ENCODE measurements around the gene ARHGAP29.

The ARHGAP29 gene

DNA sequence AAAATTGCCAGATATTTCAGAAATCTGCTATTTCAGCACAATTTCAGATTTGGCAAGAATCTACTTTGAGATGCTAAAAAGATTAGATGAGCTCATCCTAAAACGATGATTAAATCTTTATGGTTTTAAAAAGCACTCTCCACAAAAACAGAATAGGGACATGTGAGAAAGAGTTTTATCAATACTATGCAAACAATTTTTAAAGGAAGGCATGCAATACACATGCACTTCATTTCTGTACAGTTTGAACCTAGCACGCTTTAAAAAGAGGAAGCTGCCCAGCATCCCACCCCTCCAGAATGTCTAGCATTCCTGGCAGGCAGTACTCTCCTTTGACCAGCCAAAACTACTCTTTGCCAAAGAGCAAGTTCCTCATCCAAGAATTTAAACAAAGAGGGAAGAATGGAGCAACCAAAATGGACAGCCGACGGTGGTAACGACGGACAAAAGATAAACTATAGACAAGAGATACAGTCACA lies 1.3 kb downstream of the ARHGAP29 start:
- DNase-seq (ENCODE audit: low spot score): no peak

DNA sequence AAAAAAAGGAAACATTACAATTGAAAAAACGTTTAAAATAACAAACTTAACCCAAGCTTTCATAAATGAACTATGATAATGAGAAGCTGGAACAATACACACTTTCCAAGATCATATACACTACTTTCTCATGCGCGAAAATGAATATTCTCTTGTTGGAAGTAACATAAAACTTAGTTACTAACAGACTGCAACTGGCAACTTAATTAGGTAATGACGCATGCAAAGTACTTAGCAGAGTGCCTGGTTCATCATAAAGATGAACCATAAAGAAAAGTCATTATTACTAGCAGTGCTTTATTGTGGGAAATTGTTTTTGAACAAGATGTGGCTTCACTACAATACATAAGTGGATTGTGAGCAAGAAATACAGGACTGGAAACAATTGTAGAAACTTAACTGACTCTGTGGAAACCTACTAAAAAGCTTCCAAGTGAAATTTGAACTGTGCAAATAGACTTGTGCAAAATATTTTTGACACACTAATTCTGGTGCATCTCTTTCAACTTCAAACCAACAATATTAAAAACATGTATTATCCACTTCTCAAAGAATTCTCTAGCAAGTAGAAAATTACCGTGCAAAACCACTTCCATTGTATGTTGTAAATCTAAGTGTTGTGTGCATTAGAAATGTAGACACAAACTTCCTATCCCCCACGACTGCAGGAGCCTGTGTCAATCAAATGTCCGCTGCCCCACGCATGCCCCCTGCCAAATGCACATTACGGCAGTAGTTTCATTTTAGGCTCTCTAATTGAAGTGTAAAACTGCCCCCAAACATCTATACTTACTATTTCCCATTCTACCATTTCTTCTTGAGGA lies 2.0 kb downstream of the ARHGAP29 start:
- DNase-seq (ENCODE audit: low spot score): no peak

DNA sequence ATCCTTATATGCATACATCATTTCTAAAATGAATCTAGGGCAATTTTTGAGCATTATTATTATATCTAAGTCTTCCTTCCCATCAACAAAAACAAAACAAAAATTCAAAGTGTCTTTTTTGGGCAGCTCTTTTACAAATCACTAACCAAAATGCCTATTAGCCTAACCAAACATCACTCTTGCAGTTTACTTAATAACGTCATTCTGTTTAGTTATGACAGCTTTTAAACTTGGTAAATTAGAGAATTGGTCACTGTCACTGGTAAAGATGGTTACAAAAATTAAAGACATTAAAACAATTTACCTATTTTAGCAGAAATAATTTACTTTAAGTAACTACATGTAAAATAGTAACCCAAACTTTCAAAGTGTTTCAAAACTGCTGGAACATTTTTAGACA lies 2.8 kb downstream of the ARHGAP29 start:
- DNase-seq (ENCODE audit: low spot score): no peak

DNA sequence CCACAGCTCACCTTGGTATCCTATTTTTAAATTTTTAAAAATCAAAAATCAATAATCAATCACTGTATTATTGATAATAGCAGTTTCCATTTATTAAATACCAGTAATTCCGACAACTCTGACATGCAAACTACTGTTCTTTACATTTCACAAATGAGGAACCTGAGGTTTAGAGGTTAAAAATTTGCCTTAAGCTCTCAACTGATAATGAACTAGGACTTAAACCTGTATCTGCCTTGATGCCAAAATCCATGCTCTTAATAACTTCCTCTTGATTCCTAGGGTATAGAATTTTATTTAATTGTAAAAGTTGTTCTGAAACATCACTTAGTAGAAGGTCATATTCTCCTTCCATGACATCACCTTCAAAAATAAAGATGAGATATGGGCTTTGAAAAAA lies 5.6 kb downstream of the ARHGAP29 start:
- DNase-seq (ENCODE audit: low spot score): no peak

DNA sequence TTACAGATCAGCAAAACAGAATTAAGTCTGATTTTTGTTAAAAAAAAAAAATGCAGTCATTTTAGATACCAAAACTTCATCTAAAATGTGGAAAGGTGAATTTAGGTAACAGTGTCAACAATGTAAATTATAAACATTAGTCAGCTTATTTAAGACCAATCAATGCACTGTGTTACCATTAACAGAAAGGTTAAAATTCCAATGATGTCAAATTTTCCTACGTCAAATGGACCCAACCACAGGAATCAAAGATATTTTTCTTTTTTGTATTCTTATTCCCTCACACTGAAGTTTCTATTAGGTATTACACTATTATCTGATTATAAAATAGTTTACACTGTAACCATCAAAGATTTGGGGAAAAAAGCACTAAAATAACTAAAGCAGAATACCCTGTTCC lies 6.5 kb downstream of the ARHGAP29 start:
- no peak for DNase-seq (ENCODE audit: low spot score)

DNA sequence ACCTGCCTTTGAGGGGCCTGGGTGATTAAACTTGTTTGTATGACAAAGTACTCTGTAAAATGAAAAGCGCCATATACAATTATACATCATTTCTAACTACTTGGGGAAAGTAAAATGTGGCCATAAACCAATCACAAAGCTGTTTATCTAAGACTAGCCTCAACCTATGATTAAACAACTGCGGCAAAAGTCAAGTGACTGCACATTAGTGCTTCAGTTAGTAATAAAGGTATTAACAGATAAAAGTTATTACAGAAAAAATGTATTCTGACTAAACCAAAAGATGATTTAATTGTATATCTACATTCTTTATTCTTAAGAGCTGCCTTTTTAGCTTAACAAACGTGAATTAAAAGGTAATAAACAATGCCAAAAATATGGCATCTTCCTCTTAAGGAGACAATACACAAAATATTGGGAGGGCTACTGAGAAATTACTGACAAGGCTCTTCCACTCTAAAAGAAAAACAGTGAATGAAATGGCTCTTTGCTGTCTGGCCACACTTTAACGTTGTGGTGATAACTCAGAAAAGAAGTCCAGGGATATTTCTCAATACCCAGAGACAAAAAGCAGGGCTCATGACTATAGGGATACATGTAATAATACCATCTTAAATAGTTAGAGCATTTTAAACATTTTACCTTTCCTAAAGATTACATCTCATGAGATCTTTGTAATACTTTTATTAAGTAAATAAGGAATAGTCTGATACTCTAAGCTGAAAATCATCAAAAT lies 8.6 kb downstream of the ARHGAP29 start:
- no peak for DNase-seq (ENCODE audit: low spot score)

DNA sequence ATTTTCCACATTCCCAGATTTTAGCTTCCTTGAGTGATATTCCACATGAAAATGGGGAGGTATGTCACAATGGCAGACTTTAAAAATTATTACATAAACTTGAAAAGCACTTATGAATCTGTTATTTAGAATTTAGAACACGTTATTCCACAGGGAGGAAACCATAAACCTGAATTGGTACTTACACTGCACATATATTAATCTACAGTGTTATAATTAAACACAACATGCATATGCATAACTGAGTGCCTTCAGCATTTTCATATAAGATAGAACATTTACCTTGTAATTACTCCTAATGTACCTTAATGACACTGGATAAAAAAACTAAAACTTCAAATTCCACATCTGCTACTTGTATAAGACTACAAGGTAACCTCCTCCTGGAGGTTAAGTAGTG lies 9.8 kb downstream of the ARHGAP29 start:
- DNase-seq (ENCODE audit: low spot score): no peak

DNA sequence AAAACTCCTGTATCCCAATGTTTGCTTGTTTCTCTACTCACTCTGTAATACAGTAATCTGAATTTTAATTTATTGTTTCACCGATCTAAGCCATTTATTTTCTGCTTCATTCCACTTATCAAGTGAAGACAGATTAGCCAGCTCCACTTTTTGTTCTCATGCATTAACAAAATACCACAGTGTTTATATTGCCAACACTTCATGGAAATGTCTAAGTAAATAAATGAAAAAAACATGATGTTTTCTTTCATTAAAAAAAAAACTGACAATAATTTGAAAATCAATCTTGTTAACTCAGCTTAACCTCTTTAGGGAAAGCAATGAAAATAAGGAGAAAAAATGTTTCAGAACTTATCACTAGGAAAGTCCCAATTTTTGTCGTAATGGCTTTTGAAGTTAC lies 11.5 kb downstream of the ARHGAP29 start:
- no peak for DNase-seq (ENCODE audit: low spot score)

DNA sequence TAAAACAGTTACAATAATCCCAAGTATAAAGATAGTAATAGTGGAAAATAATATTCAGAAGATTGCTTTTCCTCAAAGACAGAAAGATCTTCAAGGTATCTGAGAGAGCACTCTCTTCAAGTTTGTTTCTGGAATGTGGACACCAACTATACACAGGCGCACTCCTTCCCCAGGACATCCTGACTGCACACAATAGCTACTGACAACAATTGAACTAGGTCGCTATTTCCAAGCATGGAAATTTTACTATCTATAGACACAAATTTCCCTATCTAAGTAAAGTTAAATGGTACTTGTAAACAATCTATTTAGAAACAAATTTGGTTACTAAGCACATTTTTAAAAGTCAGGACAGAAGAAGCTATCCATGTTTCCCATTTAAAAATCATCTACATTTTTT lies 19.1 kb downstream of the ARHGAP29 start:
- DNase-seq (ENCODE audit: low spot score): no peak

DNA sequence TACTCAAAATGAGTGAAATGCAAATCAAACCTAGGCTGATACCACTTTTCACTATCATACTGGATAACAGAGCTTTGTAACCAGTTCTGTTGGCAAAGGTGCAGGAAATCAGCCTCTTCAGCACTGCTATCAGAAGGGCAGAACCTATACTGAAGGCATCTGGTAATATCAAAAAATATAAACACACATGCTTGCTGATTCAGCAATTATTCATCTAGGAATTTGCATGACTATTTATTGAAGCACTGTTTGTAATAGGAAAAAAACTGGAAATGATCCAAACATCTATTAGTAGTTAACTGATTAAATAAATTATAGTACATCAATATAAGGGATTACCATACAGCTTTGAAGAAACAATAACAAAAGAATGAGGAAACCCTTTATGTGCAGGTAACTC lies 21.4 kb downstream of the ARHGAP29 start:
- no peak for DNase-seq (ENCODE audit: low spot score)

DNA sequence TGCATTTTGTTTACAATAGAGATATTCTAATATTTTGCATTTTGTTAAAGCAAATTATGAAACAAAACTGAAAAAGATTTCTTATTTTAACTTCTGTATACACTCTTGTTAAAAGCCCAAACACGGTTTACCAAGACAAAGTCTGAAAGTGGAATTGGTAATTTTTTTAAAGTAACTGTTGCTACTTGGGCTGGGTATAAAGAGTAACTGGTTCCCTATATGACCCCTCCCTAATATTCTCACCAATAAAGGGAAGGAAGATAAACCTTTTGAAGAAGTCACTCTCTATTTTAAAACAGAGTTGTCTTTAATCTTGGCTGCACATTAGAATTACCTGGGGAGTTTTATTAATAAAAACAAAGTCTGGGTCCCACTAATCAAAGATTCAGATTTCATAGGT lies 27.4 kb downstream of the ARHGAP29 start:
- DNase-seq (ENCODE audit: low spot score): no peak

DNA sequence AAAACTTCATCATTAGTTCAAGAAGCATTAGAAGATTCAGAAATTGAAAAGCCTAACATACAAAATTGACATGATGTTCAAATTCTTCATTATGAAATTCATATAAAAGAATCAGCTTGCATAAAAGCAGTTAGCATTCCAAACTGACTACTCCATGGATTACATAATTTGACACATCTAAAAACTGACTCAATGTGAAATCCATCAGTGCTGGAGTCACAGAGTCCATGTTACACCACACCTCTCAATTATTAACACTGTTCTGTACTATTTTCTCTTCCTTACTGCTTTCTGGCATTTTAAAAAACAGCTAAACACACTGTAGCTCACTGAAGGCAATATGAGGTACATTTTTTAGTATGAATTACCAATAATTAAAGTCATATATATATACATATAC lies 28.0 kb downstream of the ARHGAP29 start:
- no peak for DNase-seq (ENCODE audit: low spot score)

DNA sequence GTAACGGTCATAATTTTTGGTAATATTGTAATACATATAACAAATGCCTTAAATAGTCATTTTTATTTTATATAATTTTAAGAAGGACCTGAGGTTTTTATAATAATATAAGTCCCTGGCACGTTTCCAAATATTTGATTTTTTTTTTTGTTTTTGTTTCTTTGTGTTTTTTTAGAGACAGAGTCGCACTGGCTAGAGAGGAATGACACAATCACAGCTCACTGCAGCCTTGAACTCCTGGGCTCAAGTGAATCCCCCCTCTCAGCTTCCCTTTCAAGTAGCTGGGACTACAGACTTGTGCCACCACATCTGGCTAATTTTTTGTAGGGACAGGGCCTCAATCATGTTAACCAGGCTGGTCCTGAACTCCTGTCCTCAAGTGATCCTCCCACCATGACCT lies 29.7 kb downstream of the ARHGAP29 start:
- no peak for DNase-seq (ENCODE audit: low spot score)

DNA sequence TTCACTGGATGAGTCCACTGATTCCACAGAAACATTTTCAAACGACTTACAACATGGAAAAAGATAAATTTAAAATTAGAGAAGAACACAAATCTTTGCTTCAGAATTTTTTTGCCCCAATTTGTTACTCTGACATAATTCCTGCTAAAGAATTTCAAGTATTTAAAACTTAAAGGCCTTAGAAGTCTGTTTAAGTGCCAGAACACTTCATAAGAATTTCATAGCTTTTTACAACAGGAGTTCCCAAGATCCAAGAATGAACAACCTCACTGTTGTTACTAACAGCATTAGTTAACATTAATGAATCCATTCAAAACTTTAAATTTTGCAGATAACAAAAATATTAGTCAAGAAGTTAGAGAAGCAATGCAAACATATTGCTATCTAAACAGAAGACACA lies 31.7 kb downstream of the ARHGAP29 start:
- no peak for DNase-seq (ENCODE audit: low spot score)

DNA sequence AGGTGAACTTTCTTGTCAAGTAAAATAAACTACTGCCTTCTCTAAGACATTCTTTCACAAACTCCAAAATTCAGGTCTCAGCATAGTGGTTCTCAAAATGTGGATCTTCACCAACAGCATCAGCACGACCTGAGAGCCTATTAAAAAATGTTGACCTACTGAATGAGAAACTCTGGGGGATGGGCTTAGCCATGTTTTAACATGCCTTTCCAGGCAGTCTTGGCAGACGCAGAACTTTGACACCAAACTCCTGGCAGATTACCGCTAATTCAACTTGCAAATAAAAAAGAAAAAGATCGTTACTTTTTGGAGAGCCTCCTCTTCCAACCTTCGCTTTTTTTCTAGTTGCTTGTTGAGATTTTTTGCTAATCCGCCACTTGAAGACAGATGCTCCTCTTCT lies 35.1 kb downstream of the ARHGAP29 start:
- no peak for DNase-seq (ENCODE audit: low spot score)

DNA sequence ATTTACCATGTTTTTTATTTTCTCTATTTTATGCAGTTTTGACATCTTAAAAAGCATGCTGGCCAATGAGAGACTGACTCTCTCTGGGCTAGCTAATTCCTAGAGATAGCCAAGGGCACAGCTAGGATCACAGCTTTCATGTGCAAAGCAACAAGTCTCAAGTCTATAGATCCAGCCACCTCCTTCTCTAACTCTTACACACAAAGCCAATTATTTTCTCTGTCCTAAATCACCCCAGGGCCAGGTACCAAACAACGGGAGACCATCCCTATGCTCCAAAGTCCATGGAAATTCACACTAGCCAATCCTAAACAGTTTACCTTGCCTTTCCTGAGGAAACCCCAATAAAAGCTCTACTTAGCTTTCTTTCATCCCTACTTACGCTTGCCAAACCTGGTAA lies 38.0 kb downstream of the ARHGAP29 start:
- DNase-seq (ENCODE audit: low spot score): no peak

DNA sequence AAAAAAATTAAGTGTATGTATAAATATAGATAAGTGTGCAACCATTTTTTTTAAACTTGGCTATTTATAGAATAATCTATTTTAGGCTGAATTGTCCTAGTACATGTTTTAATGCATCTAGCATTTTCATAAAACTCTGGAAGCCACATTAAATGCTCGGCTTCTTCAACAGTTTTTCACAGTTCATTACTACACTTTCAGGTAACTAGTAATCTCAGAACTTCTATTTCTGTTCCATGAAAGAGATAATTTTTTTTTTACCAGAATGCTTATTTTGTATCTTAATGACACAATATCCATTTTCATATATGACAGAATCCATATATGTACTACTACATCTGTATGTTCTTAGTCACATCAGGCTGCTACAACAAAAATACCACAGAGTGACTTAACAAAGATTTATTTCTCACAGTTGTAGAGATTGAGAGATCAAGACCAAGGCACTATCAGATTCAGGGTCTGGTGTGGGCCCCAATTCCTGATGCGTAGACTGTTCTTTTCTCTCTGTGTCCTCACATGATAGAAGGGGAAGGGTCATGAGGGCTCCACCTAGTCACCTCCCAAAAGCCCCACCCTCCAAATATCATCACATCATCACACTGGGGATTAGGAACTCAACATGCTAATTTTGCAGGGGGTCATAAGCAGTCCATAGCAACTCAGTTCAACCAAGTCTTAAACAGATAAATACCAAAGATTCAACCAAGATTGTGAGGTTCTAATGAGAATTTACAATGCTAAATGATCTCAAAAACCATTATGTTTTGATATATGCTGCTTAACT lies 43.1 kb downstream of the ARHGAP29 start:
- no peak for DNase-seq (ENCODE audit: low spot score)

DNA sequence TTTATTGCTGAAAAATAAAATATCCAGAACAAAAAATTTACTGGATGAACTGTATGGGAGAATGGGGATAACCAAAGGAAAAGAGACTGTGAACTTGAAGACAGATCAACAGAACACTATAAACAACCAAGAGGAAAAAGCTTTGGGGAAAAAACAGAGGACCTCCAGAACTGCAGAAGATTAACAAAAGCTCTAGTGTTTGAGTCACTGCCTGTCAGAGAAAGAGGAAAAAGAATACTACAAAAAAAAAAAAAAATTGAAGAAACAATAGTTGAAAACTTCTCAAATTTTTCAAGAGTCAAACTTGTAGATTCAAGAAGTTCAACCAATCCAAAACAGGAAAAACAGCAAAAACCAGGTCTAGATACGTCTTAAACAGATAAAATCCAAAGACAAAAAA lies 44.3 kb downstream of the ARHGAP29 start:
- DNase-seq (ENCODE audit: low spot score): no peak

DNA sequence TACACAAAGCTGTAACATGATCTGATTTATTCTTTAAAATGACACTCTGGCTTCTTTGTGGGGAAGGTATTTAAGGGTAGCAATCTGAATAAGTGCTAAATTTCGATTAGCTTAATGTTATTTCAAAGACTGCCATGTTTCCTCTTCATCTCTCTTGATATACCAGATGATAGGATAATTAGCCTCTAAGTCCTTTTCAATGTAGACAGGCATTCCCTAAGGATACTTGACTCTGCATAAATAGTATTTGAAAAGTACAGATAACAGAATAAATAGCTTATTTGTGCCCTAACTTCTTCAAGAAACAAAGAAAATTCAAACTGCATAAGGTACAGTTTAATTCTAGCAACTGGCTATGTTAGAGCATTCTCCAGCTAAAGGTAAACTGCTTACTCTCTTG lies 46.2 kb downstream of the ARHGAP29 start:
- no peak for DNase-seq (ENCODE audit: low spot score)

DNA sequence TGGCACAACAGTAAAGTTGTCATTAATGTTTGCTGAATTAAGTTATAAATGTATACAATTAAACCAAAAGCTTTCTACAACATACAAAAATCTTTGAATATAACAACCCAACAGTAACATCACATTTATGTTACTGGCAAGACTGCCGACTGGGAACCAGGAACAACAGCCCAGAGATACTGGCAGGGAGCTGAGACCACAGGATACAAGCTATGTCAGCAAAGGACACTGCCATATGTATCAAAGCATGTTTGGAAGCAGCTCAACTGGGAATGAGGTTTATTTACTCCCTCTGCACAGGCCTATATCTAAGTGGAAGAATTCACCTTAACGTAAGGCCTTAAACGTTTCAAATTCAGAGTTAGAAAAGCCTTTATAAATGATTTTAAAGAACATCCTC lies 50.4 kb downstream of the ARHGAP29 start:
- no peak for DNase-seq (ENCODE audit: low spot score)

DNA sequence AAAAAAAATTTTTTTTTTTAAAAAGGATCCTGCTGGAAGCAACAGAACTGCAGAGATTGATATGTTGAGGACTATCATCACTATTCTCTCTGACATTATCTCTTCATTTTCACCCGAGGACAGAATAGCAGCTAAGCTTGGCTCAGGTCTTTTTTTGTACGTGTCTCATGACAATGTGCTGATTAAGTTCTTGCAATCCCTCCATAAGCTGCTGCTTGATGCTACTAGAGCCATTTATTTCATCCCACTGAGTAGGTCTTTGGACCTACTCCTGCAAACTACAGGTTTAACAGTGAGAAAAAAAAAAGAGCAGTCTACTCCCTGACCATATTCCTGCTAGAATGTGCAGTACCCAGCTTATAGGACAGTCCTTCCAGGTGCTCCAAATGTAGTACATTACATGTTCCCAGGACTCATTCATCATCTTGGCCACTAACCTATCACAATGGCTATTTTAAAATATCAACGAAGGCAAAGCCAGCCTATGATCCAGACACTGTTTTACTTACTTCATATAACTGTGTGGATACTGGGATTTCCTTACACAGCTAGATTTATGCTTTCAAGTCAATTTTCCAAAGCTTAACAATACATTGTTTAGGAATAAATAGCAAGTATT lies 54.1 kb downstream of the ARHGAP29 start:
- no peak for DNase-seq (ENCODE audit: low spot score)

DNA sequence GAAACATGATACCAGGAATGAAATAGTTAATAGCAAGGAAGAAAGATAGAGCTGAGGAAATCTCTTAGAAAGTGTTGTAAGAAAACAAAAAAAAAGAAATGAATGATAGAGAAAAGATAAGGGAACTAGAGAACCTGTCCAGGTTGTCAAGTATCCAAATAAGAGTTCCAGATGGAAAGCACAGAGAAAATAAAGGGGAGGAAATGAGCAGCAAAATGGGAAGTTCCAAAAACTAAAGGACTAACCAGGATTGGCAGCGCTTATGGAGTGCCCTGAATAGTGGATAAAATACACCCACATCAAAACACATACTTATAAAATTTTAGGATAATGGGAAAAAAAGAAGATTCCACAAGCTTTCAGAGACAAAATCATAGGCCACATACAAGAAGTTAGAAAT lies 55.2 kb downstream of the ARHGAP29 start:
- no peak for DNase-seq (ENCODE audit: low spot score)

All from SW480 (cell line).